ENCODE data around the gene TLX2.

DNA sequence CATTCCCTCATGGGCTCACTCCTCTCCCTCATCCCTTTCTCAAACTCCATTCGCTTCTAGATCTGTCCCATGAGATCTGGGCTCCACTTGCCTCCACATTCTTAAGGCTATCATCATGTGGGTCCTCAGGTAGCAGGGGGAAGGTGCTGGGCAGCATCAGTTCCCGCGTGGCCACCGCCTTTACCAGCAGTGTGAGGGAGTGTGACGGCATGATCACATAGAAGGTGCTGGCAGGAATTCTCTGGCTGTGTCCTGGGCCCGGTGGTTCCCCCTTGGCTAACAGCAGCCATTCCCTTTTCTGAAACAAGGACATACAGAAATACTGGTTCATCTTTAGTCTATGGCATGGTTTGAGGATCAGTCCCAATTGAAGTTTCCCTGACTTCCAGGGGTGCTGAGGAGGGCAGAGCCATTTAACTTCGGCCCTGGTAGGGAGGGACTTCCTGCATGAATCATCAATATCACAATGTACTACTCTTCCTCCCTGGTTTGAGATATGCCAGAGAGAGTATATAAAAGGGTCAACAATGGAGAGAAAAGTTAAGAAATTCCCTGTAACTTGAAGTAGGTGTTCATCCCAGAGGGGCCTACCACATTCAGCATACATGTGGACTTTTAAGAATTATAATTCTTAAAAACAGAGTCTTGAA, 48.0 kb downstream of the TLX2 start:
- TF ChIP-seq, protein P1, sequence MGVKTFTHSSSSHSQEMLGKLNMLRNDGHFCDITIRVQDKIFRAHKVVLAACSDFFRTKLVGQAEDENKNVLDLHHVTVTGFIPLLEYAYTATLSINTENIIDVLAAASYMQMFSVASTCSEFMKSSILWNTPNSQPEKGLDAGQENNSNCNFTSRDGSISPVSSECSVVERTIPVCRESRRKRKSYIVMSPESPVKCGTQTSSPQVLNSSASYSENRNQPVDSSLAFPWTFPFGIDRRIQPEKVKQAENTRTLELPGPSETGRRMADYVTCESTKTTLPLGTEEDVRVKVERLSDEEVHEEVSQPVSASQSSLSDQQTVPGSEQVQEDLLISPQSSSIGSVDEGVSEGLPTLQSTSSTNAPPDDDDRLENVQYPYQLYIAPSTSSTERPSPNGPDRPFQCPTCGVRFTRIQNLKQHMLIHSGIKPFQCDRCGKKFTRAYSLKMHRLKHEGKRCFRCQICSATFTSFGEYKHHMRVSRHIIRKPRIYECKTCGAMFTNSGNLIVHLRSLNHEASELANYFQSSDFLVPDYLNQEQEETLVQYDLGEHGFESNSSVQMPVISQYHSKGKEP (tag by site-specific recombination; IDR thresholded peaks at IDR 0.05), result no peak
- TF ChIP-seq ZNF292 (tag by site-specific recombination; IDR thresholded peaks at IDR 0.05; ENCODE audit: borderline replicate concordance, low read depth), result no peak
- no peak for TF ChIP-seq REST (tag by site-specific recombination; IDR thresholded peaks at IDR 0.05)
- TF ChIP-seq, protein P2, sequence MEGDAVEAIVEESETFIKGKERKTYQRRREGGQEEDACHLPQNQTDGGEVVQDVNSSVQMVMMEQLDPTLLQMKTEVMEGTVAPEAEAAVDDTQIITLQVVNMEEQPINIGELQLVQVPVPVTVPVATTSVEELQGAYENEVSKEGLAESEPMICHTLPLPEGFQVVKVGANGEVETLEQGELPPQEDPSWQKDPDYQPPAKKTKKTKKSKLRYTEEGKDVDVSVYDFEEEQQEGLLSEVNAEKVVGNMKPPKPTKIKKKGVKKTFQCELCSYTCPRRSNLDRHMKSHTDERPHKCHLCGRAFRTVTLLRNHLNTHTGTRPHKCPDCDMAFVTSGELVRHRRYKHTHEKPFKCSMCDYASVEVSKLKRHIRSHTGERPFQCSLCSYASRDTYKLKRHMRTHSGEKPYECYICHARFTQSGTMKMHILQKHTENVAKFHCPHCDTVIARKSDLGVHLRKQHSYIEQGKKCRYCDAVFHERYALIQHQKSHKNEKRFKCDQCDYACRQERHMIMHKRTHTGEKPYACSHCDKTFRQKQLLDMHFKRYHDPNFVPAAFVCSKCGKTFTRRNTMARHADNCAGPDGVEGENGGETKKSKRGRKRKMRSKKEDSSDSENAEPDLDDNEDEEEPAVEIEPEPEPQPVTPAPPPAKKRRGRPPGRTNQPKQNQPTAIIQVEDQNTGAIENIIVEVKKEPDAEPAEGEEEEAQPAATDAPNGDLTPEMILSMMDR (tag by site-specific recombination; IDR thresholded peaks at IDR 0.05), result no peak
- TF ChIP-seq PATZ1 (tag by site-specific recombination; IDR thresholded peaks at IDR 0.05), result no peak
- TF ChIP-seq ZFP41 (tag by site-specific recombination; IDR thresholded peaks at IDR 0.05; ENCODE audit: borderline replicate concordance), result no peak

Data from HEK293 (cell line).